ENCODE data around the gene CTAGE9. TPM values are rescaled to one million over a fixed set of nuclear protein-coding genes. Genes with fewer than 3 reads are reported as not detected.
"Not testable (repeated sequence)": the region's sequence is repeated elsewhere in the genome, so short reads cannot be mapped to it uniquely, and the experiment has no call there.

The CTAGE9 gene
- polyA plus RNA-seq, 12 donors, result not detected

GRCh38 chr6:131730264-131730663 lies 19.4 kb upstream of the CTAGE9 start:
- DNase-seq, result no peak

- DNase-seq, result no peak
Observed at GRCh38 chr6:131729550-131729949, 18.7 kb upstream of the CTAGE9 start.

- no peak for DNase-seq
Observed at GRCh38 chr6:131728296-131728939, 17.6 kb upstream of the CTAGE9 start.

- DNase-seq, result no peak
Observed at GRCh38 chr6:131727868-131728267, 17.1 kb upstream of the CTAGE9 start.

- DNase-seq, result no peak
Observed at GRCh38 chr6:131727467-131727866, 16.6 kb upstream of the CTAGE9 start.

- no peak for DNase-seq
Observed at GRCh38 chr6:131724114-131724513, 13.3 kb upstream of the CTAGE9 start.

- no peak for DNase-seq
Observed at GRCh38 chr6:131721161-131721560, 10.3 kb upstream of the CTAGE9 start.

GRCh38 chr6:131717836-131718542 lies 7.2 kb upstream of the CTAGE9 start:
- no peak for DNase-seq

- not testable (repeated sequence) for DNase-seq
Observed at GRCh38 chr6:131715567-131715966, 4.8 kb upstream of the CTAGE9 start.

- DNase-seq, result not testable (repeated sequence)
Observed at GRCh38 chr6:131703905-131704304, 6.9 kb downstream of the CTAGE9 start.

GRCh38 chr6:131700851-131701250 lies 10.0 kb downstream of the CTAGE9 start:
- DNase-seq, result not testable (repeated sequence)

- no peak for DNase-seq
Observed at GRCh38 chr6:131696956-131697355, 13.9 kb downstream of the CTAGE9 start.

- DNase-seq, result peak; percentile 78
Observed at GRCh38 chr6:131694832-131695426, 15.9 kb downstream of the CTAGE9 start.

GRCh38 chr6:131693384-131693783 lies 17.4 kb downstream of the CTAGE9 start:
- no peak for DNase-seq

- DNase-seq, result no peak
Observed at GRCh38 chr6:131692589-131692988, 18.2 kb downstream of the CTAGE9 start.

- DNase-seq, result no peak
Observed at GRCh38 chr6:131692031-131692430, 18.8 kb downstream of the CTAGE9 start.

GRCh38 chr6:131688286-131688685 lies 22.5 kb downstream of the CTAGE9 start:
- no peak for DNase-seq

GRCh38 chr6:131687022-131687421 lies 23.8 kb downstream of the CTAGE9 start:
- DNase-seq, result no peak

GRCh38 chr6:131685266-131685780 lies 25.5 kb downstream of the CTAGE9 start:
- DNase-seq, result no peak

- no peak for DNase-seq
Observed at GRCh38 chr6:131683479-131683878, 27.3 kb downstream of the CTAGE9 start.

GRCh38 chr6:131682442-131682841 lies 28.4 kb downstream of the CTAGE9 start:
- no peak for DNase-seq

GRCh38 chr6:131681585-131681984 lies 29.2 kb downstream of the CTAGE9 start:
- no peak for DNase-seq

GRCh38 chr6:131680868-131681267 lies 29.9 kb downstream of the CTAGE9 start:
- no peak for DNase-seq
